IMR-90 (cell line): Measurements from ENCODE around the gene GALNT9. TPM values are rescaled to one million over a fixed set of nuclear protein-coding genes. Genes with fewer than 3 reads are reported as not detected.

Experiments
- ATAC-seq: fragments of 200-7000 bp; cut with Tn5 transposase; 2 replicates; pipeline ENCODE4 v1.9.1; 2020; ENCODE audit warnings: low read depth, mild to moderate bottlenecking, moderate library complexity
- BruUV-seq: library from RNA; stranded (reverse); fragments of 400-500 nt; replicated peaks from 2 replicates; lab custom pipeline; 2021; lab: Mats Ljungman, UMichigan
- CTCF ChIA-PET: fragments of 300-600 bp; formaldehyde crosslinking; extraction: SDS; loops from one replicate; lab custom pipeline; 2021; ENCODE audit warnings: antibody characterized with exemption; lab: Yijun Ruan, JAX
- POLR2A ChIA-PET: fragments of 300-600 bp; sonication (Branson Sonifier 250); formaldehyde crosslinking; loops from one replicate; lab custom pipeline; 2022; ENCODE audit warnings: antibody characterized with exemption; ENCODE audit not compliant: unreplicated experiment; lab: Charles Lee
- DNase-seq: peaks from one replicate; pipeline ENCODE4 v3.0.0; 2013
- H2AFZ ChIP-seq: replicated peaks from 2 replicates; pipeline ENCODE3; 2013; ENCODE audit warnings: low read length, mild to moderate bottlenecking; ENCODE audit not compliant: poor library complexity
- H2AK5ac ChIP-seq: 2 replicates; pipeline ENCODE4 v1.6.1; 2013; ENCODE audit warnings: low read depth, low read length, inconsistent platforms
- H2AK9ac ChIP-seq: replicated peaks from 2 replicates; pipeline ENCODE3; 2013; ENCODE audit warnings: mild to moderate bottlenecking, low read depth, low read length, moderate library complexity; ENCODE audit not compliant: poor library complexity
- H2BK120ac ChIP-seq: 2 replicates; pipeline ENCODE4 v1.6.1; 2013; ENCODE audit warnings: low read depth, low read length, inconsistent platforms
- H2BK15ac ChIP-seq: 3 replicates; pipeline ENCODE4 v1.6.1; 2013; ENCODE audit warnings: low read depth, low read length, inconsistent platforms
- H2BK20ac ChIP-seq: 2 replicates; pipeline ENCODE4 v1.6.1; 2013; ENCODE audit warnings: low read depth, mild to moderate bottlenecking, inconsistent platforms, low read length, moderate library complexity
- H2BK5ac ChIP-seq: 2 replicates; pipeline ENCODE4 v1.6.1; 2013; ENCODE audit warnings: mild to moderate bottlenecking, low read depth, low read length, inconsistent platforms; ENCODE audit not compliant: poor library complexity, severe bottlenecking
- H3K14ac ChIP-seq: replicated peaks from 2 replicates; pipeline ENCODE4 v1.6.1; 2013; ENCODE audit warnings: low read depth, low read length, inconsistent platforms
- H3K18ac ChIP-seq: 2 replicates; pipeline ENCODE4 v1.6.1; 2013; ENCODE audit warnings: low read depth, low read length, control low read depth
- H3K23ac ChIP-seq: 2 replicates; pipeline ENCODE4 v1.6.1; 2013; ENCODE audit warnings: low read depth, low read length, inconsistent platforms
- H3K27ac ChIP-seq: 2 replicates; pipeline ENCODE4 v1.5.1; 2013; ENCODE audit warnings: mild to moderate bottlenecking, control low read depth, low read length; ENCODE audit not compliant: insufficient read depth
- H3K27me3 ChIP-seq: 2 replicates; pipeline ENCODE4 v1.6.1; 2013; ENCODE audit warnings: low read length; ENCODE audit not compliant: control insufficient read depth, insufficient read depth
- H3K36me3 ChIP-seq: 2 replicates; pipeline ENCODE4 v1.6.1; 2013; ENCODE audit warnings: low read length, mixed read lengths; ENCODE audit not compliant: control insufficient read depth, insufficient read depth
- H3K4ac ChIP-seq: 2 replicates; pipeline ENCODE4 v1.6.1; 2013; ENCODE audit warnings: low read depth, low read length, inconsistent platforms
- H3K4me1 ChIP-seq: 2 replicates; pipeline ENCODE4 v1.6.1; 2013; ENCODE audit warnings: low read length, mixed read lengths; ENCODE audit not compliant: control insufficient read depth, insufficient read depth
- H3K4me2 ChIP-seq: 2 replicates; pipeline ENCODE4 v1.6.1; 2013; ENCODE audit warnings: low read depth, mild to moderate bottlenecking, control low read depth, low read length, moderate library complexity
- H3K4me3 ChIP-seq: 2 replicates; pipeline ENCODE4 v1.5.1; 2013; ENCODE audit warnings: low read depth, mild to moderate bottlenecking, control low read depth, low read length, moderate library complexity; ENCODE audit not compliant: insufficient read depth
- H3K56ac ChIP-seq: 2 replicates; pipeline ENCODE4 v1.6.1; 2013; ENCODE audit warnings: low read length, inconsistent platforms; ENCODE audit not compliant: insufficient read depth; ENCODE audit errors: extremely low read depth
- H3K79me1 ChIP-seq, 2 experiments: 2 replicates each; pipeline ENCODE4 v1.6.1; 2013; ENCODE audit warnings: low read length in 2 of 2, inconsistent platforms in 1 of 2, low read depth in 1 of 2
- H3K9ac ChIP-seq: 2 replicates; pipeline ENCODE4 v1.6.1; 2013; ENCODE audit warnings: low read depth, low read length, control low read depth
- H3K9me1 ChIP-seq: 2 replicates; pipeline ENCODE4 v1.6.1; 2013; ENCODE audit warnings: low read length, inconsistent platforms; ENCODE audit not compliant: insufficient read depth
- H3K9me3 ChIP-seq: 2 replicates; pipeline ENCODE4 v1.6.1; 2013; ENCODE audit warnings: low read length; ENCODE audit not compliant: control insufficient read depth, insufficient read depth
- H4K20me1 ChIP-seq: 2 replicates; pipeline ENCODE4 v1.6.1; 2013; ENCODE audit warnings: low read length, inconsistent platforms; ENCODE audit not compliant: insufficient read depth
- H4K5ac ChIP-seq: 2 replicates; pipeline ENCODE4 v1.6.1; 2013; ENCODE audit warnings: mild to moderate bottlenecking, low read depth, low read length, control low read depth
- H4K8ac ChIP-seq, 2 experiments: 2 replicates each; pipeline ENCODE4 v1.6.1; 2013; ENCODE audit warnings: low read depth in 2 of 2, low read length in 2 of 2, control low read depth in 1 of 2, inconsistent platforms in 1 of 2
- H4K91ac ChIP-seq: 2 replicates; pipeline ENCODE4 v1.6.1; 2013; ENCODE audit warnings: low read depth, low read length, inconsistent platforms; ENCODE audit not compliant: insufficient read depth
- BHLHE40 ChIP-seq: fragments of 150-350 bp; IDR thresholded peaks from 2 replicates; pipeline ENCODE4 v1.6.1; 2016; ENCODE audit warnings: mild to moderate bottlenecking, low read depth, low read length
- CEBPB ChIP-seq: IDR thresholded peaks from 2 replicates; pipeline ENCODE4 v1.6.1; 2012; ENCODE audit warnings: low read depth, low read length, improper control_type of control experiment
- CHD1 ChIP-seq: IDR thresholded peaks from 2 replicates; pipeline ENCODE4 v1.6.1; 2012; ENCODE audit warnings: low read depth, low read length, improper control_type of control experiment
- FOS ChIP-seq: fragments of 150-350 bp; IDR thresholded peaks from 2 replicates; pipeline ENCODE4 v1.6.1; 2016; ENCODE audit warnings: low read depth, low read length
- MAFK ChIP-seq: IDR thresholded peaks from 2 replicates; pipeline ENCODE4 v1.6.1; 2012; ENCODE audit warnings: low read depth, low read length, improper control_type of control experiment
- MAZ ChIP-seq: IDR thresholded peaks from 2 replicates; pipeline ENCODE4 v1.6.1; 2012; ENCODE audit warnings: low read depth, mild to moderate bottlenecking, low read length, improper control_type of control experiment, moderate library complexity, borderline replicate concordance
- MXI1 ChIP-seq: IDR thresholded peaks from 2 replicates; pipeline ENCODE4 v1.6.1; 2012; ENCODE audit warnings: low read depth, mild to moderate bottlenecking, low read length, moderate library complexity, borderline replicate concordance
- NFE2L2 ChIP-seq: fragments of 150-350 bp; IDR thresholded peaks from 2 replicates; pipeline ENCODE4 v1.6.1; 2016; ENCODE audit warnings: low read depth, mild to moderate bottlenecking, low read length
- RCOR1 ChIP-seq: IDR thresholded peaks from 2 replicates; pipeline ENCODE4 v1.6.1; 2012; ENCODE audit warnings: mild to moderate bottlenecking, low read length, improper control_type of control experiment; ENCODE audit not compliant: insufficient replicate concordance
- RFX5 ChIP-seq: IDR thresholded peaks from 2 replicates; pipeline ENCODE4 v1.8.0; 2012; ENCODE audit warnings: low read depth, mild to moderate bottlenecking, low read length, moderate library complexity
- SMC3 ChIP-seq: fragments of 150-350 bp; IDR thresholded peaks from 2 replicates; pipeline ENCODE4 v1.6.1; 2016; ENCODE audit warnings: low read depth, mild to moderate bottlenecking, antibody characterized with exemption, low read length, moderate library complexity
- WGBS, 2 experiments: methylation state at CpG; one replicate each; pipeline versions ENCODE4 v1.1.5 to v1.1.7; 2013; ENCODE audit warnings: missing lambda C conversion rate in 2 of 2; ENCODE audit not compliant: insufficient read length in 1 of 2; ENCODE audit errors: extremely low coverage in 2 of 2; 5-methylcytosine and 5-hydroxymethylcytosine counted together
- dilution Hi-C: fragments of 300-500 bp; cut with HindIII; formaldehyde crosslinking; loops from one replicate; pipeline ENCODE4 v1.14.3; 2018; ENCODE audit warnings: low sequenced_read_pairs; ENCODE audit not compliant: unreplicated experiment
- in situ Hi-C: fragments of 300-500 bp; cut with MboI; formaldehyde crosslinking; loops from 3 replicates; pipeline ENCODE4 v1.14.3; 2019; ENCODE audit warnings: low sequenced_read_pairs, inconsistent platforms, mixed read lengths
- intact Hi-C: fragments of 100-400 bp; cut with micrococcal nuclease; formaldehyde crosslinking; loops from 2 replicates; pipeline ENCODE4 v1.10.0; 2022
- polyA plus RNA-seq, 3 experiments: library from polyadenylated mRNA; depleted of rRNA; stranded (reverse); fragments of >200 nt; gene quantifications; 2 replicates each; pipeline ENCODE4 v1.2.3, GENCODE V29; 2012; ENCODE audit warnings: low replicate concordance in 1 of 3
- total RNA-seq: library from RNA; depleted of rRNA; stranded (reverse); fragments of >200 nt; gene quantifications from 2 replicates; pipeline ENCODE4 v1.2.3, GENCODE V29; 2012
- TF ChIP-seq, protein P1 (sequence below): fragments of 150-350 bp; IDR thresholded peaks from 2 replicates; pipeline ENCODE4 v1.6.1; 2017; ENCODE audit warnings: mild to moderate bottlenecking, antibody characterized with exemption, low read length, low read depth
- TF ChIP-seq, protein P2 (sequence below): conservative IDR thresholded peaks from 2 replicates; pipeline ENCODE4 v1.5.1; 2012; ENCODE audit warnings: mild to moderate bottlenecking, low read depth, low read length, improper control_type of control experiment
- TF ChIP-seq, protein P3 (sequence below): fragments of 150-350 bp; IDR thresholded peaks from 2 replicates; pipeline ENCODE4 v1.6.1; 2016; ENCODE audit warnings: low read depth, mild to moderate bottlenecking, low read length, moderate library complexity, borderline replicate concordance

GALNT9 gene
- total and polyA plus RNA-seq, 2 of the 4 experiments (the other 2 are of a cell fraction) = under 0.01 to 0.12 TPM

DNA sequence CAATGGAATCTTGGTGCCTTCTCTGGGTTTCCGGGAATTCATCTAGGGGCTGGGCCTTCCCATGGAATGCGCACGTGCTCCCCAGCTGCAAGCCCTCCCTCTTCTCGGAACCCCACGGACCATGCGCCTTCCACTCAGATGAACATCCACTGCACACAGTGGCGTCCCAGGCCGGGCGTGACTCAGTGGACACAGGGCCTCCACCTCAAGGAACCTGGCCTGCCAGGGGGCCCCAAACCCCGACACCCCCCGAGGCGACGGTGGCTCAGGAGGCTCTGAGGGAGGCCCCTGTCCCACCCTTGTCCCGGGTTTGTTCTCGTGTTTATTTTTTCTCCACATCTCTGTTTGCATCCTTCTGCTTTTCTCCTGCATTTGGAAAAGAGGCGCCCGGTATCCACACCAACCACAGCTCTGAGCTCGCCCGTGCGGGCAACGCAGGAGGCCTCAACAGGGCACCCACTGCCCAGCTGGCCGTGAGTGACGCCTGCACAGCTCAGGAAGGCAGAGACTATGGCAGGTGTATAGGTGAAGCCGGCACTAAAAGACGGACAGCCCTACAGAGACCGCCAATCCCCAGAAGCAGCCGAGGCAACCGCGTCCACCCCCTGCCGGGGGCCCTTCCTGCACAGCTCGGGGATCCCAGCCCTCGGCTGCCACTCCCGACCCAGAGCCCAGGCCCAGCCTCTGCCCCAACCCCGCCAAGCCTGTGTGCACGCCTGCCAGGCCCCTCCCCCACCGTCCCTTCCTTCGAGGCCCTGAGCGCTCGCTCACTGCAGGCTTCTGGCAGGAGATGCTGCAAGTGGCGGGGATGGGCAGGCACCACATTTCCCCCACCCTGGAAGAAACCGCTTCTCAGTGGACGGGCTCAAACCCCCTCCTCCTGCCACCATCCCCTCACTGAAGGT, 23.8 kb upstream of the GALNT9 start:
- no peaks in the 10 kb centered on the region for H3K36me3 ChIP-seq
- no peak overlapping the region for H4K8ac ChIP-seq
- no peak overlapping the region for H2BK15ac ChIP-seq
- H2BK5ac ChIP-seq = no peak overlapping the region
- H2BK20ac ChIP-seq = no peak overlapping the region
- CTCF ChIA-PET = no interaction called here
- no peak overlapping the region for H3K4me3 ChIP-seq
- H3K9me3 ChIP-seq = peaks cover 20% of the 10 kb centered on the region
- no peak overlapping the region for H2AK9ac ChIP-seq
- no peak overlapping the region for H3K56ac ChIP-seq
- H4K91ac ChIP-seq = no peak overlapping the region
- no peak overlapping the region for H3K18ac ChIP-seq
- 85% methylated on average over 3 of the region's 42 CpGs; no CpG with 5 or more reads in 1 of the 2 experiments for WGBS, 2 experiments
- H4K20me1 ChIP-seq = no peaks in the 10 kb centered on the region
- H3K9me1 ChIP-seq = no peaks in the 10 kb centered on the region
- H3K23ac ChIP-seq = no peak overlapping the region
- H3K4me1 ChIP-seq = no peaks in the 10 kb centered on the region
- in situ Hi-C loops (no loop called here), intact Hi-C loops (no loop called here), dilution Hi-C loops (no loop called here)
- H3K4me2 ChIP-seq = no peak overlapping the region
- no peak overlapping the region for H2BK120ac ChIP-seq
- no TSS peak for BruUV-seq
- H3K27ac ChIP-seq = no peak overlapping the region
- no peak overlapping the region for H3K14ac ChIP-seq
- H3K79me1 ChIP-seq = no peaks in the 10 kb centered on the region
- H2AK5ac ChIP-seq = no peak overlapping the region
- H2AFZ ChIP-seq = no peak overlapping the region
- no peak overlapping the region for H4K5ac ChIP-seq
- no peak for DNase-seq
- H3K27me3 ChIP-seq = no peaks in the 10 kb centered on the region
- POLR2A ChIA-PET = no interaction called here
- no peak overlapping the region for H3K4ac ChIP-seq
- no peak overlapping the region for H3K9ac ChIP-seq
- no peak for ATAC-seq
- TF ChIP-seq MAZ (no peak), FOS (no peak), CHD1 (no peak), RCOR1 (no peak), BHLHE40 (no peak), RFX5 (no peak), MAFK (no peak), MXI1 (no peak), NFE2L2 (no peak), SMC3 (no peak), CEBPB (no peak)
- TF ChIP-seq, protein P1, sequence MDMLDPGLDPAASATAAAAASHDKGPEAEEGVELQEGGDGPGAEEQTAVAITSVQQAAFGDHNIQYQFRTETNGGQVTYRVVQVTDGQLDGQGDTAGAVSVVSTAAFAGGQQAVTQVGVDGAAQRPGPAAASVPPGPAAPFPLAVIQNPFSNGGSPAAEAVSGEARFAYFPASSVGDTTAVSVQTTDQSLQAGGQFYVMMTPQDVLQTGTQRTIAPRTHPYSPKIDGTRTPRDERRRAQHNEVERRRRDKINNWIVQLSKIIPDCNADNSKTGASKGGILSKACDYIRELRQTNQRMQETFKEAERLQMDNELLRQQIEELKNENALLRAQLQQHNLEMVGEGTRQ = no peak
- TF ChIP-seq, protein P2, sequence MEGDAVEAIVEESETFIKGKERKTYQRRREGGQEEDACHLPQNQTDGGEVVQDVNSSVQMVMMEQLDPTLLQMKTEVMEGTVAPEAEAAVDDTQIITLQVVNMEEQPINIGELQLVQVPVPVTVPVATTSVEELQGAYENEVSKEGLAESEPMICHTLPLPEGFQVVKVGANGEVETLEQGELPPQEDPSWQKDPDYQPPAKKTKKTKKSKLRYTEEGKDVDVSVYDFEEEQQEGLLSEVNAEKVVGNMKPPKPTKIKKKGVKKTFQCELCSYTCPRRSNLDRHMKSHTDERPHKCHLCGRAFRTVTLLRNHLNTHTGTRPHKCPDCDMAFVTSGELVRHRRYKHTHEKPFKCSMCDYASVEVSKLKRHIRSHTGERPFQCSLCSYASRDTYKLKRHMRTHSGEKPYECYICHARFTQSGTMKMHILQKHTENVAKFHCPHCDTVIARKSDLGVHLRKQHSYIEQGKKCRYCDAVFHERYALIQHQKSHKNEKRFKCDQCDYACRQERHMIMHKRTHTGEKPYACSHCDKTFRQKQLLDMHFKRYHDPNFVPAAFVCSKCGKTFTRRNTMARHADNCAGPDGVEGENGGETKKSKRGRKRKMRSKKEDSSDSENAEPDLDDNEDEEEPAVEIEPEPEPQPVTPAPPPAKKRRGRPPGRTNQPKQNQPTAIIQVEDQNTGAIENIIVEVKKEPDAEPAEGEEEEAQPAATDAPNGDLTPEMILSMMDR = no peak
- TF ChIP-seq, protein P3, sequence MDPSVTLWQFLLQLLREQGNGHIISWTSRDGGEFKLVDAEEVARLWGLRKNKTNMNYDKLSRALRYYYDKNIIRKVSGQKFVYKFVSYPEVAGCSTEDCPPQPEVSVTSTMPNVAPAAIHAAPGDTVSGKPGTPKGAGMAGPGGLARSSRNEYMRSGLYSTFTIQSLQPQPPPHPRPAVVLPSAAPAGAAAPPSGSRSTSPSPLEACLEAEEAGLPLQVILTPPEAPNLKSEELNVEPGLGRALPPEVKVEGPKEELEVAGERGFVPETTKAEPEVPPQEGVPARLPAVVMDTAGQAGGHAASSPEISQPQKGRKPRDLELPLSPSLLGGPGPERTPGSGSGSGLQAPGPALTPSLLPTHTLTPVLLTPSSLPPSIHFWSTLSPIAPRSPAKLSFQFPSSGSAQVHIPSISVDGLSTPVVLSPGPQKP = no peak
